ENCODE data around the gene RNF17. TPM values are rescaled to one million over a fixed set of nuclear protein-coding genes. Genes with fewer than 3 reads are reported as not detected.
"Not testable (repeated sequence)": the region's sequence is repeated elsewhere in the genome, so short reads cannot be mapped to it uniquely, and the experiment has no call there.

RNF17 gene
- total and polyA plus RNA-seq, 2 donors (not counting 1 experiment from before 2014, with no cell fraction given), result not detected

DNA sequence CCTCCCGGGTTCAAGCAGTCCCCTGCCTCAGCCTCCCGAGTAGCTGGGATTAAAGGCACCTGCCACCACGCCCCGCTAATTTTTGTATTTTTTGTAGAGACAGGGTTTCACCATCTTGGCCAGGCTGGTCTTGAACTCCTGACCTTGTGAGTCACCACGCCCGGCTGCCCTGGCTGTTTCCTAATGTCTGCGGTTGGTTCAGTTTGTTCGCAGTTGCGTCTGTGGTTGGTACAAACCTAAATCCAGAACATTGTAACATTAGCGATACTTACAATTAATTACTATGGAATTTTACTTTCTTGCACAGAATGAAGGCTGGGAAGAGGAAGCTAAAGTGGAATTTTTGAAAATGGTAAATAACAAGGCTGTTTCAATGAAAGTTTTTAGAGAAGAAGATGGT, 38.1 kb downstream of the RNF17 start:
- no peaks in the 10 kb centered on the region for H3K9me3 ChIP-seq (ENCODE audit: control insufficient read depth, insufficient read depth, low read depth, low read length)
- H3K79me2 ChIP-seq (ENCODE audit: control insufficient read depth, insufficient read depth, low read length), result no peaks in the 10 kb centered on the region
- no peak overlapping the region for H3K4me3 ChIP-seq (replicated peaks in 1 of 4; ENCODE audit: control extremely low read depth in 1 of 4, insufficient read depth in 1 of 4, low read depth in 3 of 4, low read length in 4 of 4)
- no peaks in the 10 kb centered on the region for H4K20me1 ChIP-seq (ENCODE audit: control insufficient read depth, extremely low read depth, insufficient read depth, low read length)
- peak; percentile 4 to 20 for DNase-seq (ENCODE audit: low read depth in 2 of 2)
- H3K27ac ChIP-seq (ENCODE audit: insufficient read depth, low read length), result no peak overlapping the region
- no peak overlapping the region for H2AFZ ChIP-seq (ENCODE audit: low read length)
- no peak overlapping the region for H3K4me2 ChIP-seq (ENCODE audit: extremely low read depth, insufficient read depth, low read length)
- peaks cover 2% of the 10 kb centered on the region for H3K27me3 ChIP-seq (ENCODE audit: control insufficient read depth, insufficient read depth, low read length)
- no peak overlapping the region for H3K9ac ChIP-seq (ENCODE audit: insufficient read depth, low read length)
- no peaks in the 10 kb centered on the region for H3K4me1 ChIP-seq (ENCODE audit: control insufficient read depth, extremely low read depth, insufficient read depth, low read length)
- TF ChIP-seq EZH2 (IDR thresholded peaks at IDR 0.05; ENCODE audit: low read length, missing control alignments), result no peak
- TF ChIP-seq, protein P1, sequence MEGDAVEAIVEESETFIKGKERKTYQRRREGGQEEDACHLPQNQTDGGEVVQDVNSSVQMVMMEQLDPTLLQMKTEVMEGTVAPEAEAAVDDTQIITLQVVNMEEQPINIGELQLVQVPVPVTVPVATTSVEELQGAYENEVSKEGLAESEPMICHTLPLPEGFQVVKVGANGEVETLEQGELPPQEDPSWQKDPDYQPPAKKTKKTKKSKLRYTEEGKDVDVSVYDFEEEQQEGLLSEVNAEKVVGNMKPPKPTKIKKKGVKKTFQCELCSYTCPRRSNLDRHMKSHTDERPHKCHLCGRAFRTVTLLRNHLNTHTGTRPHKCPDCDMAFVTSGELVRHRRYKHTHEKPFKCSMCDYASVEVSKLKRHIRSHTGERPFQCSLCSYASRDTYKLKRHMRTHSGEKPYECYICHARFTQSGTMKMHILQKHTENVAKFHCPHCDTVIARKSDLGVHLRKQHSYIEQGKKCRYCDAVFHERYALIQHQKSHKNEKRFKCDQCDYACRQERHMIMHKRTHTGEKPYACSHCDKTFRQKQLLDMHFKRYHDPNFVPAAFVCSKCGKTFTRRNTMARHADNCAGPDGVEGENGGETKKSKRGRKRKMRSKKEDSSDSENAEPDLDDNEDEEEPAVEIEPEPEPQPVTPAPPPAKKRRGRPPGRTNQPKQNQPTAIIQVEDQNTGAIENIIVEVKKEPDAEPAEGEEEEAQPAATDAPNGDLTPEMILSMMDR (conservative IDR thresholded peaks at IDR 0.05 in 1 of 2, IDR thresholded peaks at IDR 0.05 in 1 of 2; ENCODE audit: low read depth in 1 of 2, low read length in 2 of 2), result no peak
- H3K36me3 ChIP-seq (ENCODE audit: control insufficient read depth, insufficient read depth, low read length), result no peaks in the 10 kb centered on the region

DNA sequence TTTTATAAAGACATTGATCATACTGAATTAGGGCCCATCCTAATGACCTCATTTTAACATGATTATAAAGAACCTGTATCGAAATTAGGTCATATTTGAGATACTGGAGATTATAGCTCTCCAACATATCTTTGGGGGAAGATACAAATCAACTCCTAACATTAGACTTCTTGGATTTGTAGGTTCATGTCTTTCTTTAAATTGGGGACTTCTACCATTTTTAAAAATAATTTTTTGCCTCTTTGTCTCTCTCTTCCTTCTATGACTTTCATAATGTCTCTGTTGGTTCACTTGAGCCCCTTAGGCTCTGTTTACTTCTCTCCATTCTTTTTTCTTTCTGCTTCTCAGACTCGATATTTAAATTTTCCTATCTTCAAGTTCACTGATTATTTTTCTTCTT, 57.2 kb downstream of the RNF17 start:
- no peaks in the 10 kb centered on the region for H3K9me3 ChIP-seq (ENCODE audit: control insufficient read depth, insufficient read depth, low read depth, low read length)
- no peak overlapping the region for H3K9ac ChIP-seq (ENCODE audit: insufficient read depth, low read length)

DNA sequence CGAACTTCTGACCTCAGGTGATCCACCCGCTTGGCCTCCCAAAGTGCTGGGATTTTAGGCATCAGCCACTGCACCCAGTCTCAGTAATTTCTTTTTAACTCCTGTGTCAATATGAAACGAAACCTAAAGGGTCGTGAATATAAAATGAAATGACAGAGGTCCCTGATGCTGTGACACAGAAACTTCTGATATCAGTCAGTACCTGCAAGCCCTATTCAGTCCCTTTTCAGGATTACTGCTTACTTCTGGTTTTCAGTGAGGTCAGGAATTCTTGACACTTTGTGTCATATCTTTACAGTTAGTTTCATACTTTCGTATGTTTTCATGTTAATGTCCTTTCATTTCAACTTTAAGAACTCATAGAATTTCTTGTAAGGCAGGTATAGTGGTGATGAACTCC, 58.7 kb downstream of the RNF17 start:
- no peaks in the 10 kb centered on the region for H3K27me3 ChIP-seq (ENCODE audit: control insufficient read depth, insufficient read depth, low read length)
- H3K27ac ChIP-seq (ENCODE audit: insufficient read depth, low read length), result no peak overlapping the region
- H3K4me3 ChIP-seq (replicated peaks in 1 of 4; ENCODE audit: control extremely low read depth in 1 of 4, insufficient read depth in 1 of 4, low read depth in 3 of 4, low read length in 4 of 4), result no peak overlapping the region
- no peak overlapping the region for H2AFZ ChIP-seq (ENCODE audit: low read length)
- no peak overlapping the region for H3K4me2 ChIP-seq (ENCODE audit: extremely low read depth, insufficient read depth, low read length)
- no peak overlapping the region for H3K9ac ChIP-seq (ENCODE audit: insufficient read depth, low read length)
- DNase-seq (ENCODE audit: low read depth in 2 of 2), result no peak
- no peaks in the 10 kb centered on the region for H3K79me2 ChIP-seq (ENCODE audit: control insufficient read depth, insufficient read depth, low read length)
- H3K4me1 ChIP-seq (ENCODE audit: control insufficient read depth, extremely low read depth, insufficient read depth, low read length), result no peaks in the 10 kb centered on the region
- H4K20me1 ChIP-seq (ENCODE audit: control insufficient read depth, extremely low read depth, insufficient read depth, low read length), result no peaks in the 10 kb centered on the region
- no peak for TF ChIP-seq EZH2 (IDR thresholded peaks at IDR 0.05; ENCODE audit: low read length, missing control alignments)
- TF ChIP-seq, protein P1 (conservative IDR thresholded peaks at IDR 0.05 in 1 of 2, IDR thresholded peaks at IDR 0.05 in 1 of 2; ENCODE audit: low read depth in 1 of 2, low read length in 2 of 2), result no peak
- H3K9me3 ChIP-seq (ENCODE audit: control insufficient read depth, insufficient read depth, low read depth, low read length), result no peaks in the 10 kb centered on the region
- no peaks in the 10 kb centered on the region for H3K36me3 ChIP-seq (ENCODE audit: control insufficient read depth, insufficient read depth, low read length)

More for the DNA sequence above, 57.2 kb downstream of the RNF17 start:
- no peak overlapping the region for H3K27ac ChIP-seq (ENCODE audit: insufficient read depth, low read length)
- no peaks in the 10 kb centered on the region for H3K27me3 ChIP-seq (ENCODE audit: control insufficient read depth, insufficient read depth, low read length)
- no peaks in the 10 kb centered on the region for H3K79me2 ChIP-seq (ENCODE audit: control insufficient read depth, insufficient read depth, low read length)
- H3K4me2 ChIP-seq (ENCODE audit: extremely low read depth, insufficient read depth, low read length), result no peak overlapping the region
- TF ChIP-seq, protein P1 (conservative IDR thresholded peaks at IDR 0.05 in 1 of 2, IDR thresholded peaks at IDR 0.05 in 1 of 2; ENCODE audit: low read depth in 1 of 2, low read length in 2 of 2), result no peak
- no peak for TF ChIP-seq EZH2 (IDR thresholded peaks at IDR 0.05; ENCODE audit: low read length, missing control alignments)
- H4K20me1 ChIP-seq (ENCODE audit: control insufficient read depth, extremely low read depth, insufficient read depth, low read length), result no peaks in the 10 kb centered on the region
- no peaks in the 10 kb centered on the region for H3K36me3 ChIP-seq (ENCODE audit: control insufficient read depth, insufficient read depth, low read length)
- no peak for DNase-seq (ENCODE audit: low read depth in 2 of 2)
- no peaks in the 10 kb centered on the region for H3K4me1 ChIP-seq (ENCODE audit: control insufficient read depth, extremely low read depth, insufficient read depth, low read length)
- no peak overlapping the region for H2AFZ ChIP-seq (ENCODE audit: low read length)
- H3K4me3 ChIP-seq (replicated peaks in 1 of 4; ENCODE audit: control extremely low read depth in 1 of 4, insufficient read depth in 1 of 4, low read depth in 3 of 4, low read length in 4 of 4), result no peak overlapping the region

DNA sequence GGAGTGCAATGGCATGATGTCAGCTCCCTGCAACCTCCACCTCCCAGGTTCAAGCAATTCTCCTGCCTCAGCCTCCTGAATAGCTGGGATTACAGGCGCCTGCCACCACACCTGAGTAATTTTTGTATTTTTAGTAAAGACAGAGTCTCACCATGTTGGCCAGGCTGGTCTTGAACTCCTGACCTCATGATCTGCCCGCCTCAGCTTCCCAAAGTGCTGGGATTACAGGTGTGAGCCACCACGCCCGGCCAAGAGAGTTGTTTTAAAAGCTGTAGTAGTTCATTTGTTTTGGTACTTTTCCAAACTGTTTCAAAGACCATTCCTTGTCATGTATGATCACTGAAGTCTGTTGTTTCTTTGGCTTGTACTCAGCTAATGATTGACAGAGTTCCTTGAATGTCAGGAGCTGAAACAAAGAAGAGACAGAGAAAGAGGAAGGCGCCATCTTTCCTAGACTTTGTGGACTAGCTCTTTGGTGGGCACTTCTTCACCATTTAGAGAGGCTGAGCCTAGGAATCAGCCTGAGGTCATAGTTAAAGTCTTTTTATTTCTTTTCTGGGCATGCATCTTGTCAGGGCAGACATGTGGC, 59.2 kb downstream of the RNF17 start:
- not testable (repeated sequence) for H3K9ac ChIP-seq (ENCODE audit: insufficient read depth, low read length); H3K79me2 ChIP-seq (ENCODE audit: control insufficient read depth, insufficient read depth, low read length); H3K36me3 ChIP-seq (ENCODE audit: control insufficient read depth, insufficient read depth, low read length); H3K4me2 ChIP-seq (ENCODE audit: extremely low read depth, insufficient read depth, low read length); H3K4me1 ChIP-seq (ENCODE audit: control insufficient read depth, extremely low read depth, insufficient read depth, low read length); H2AFZ ChIP-seq (ENCODE audit: low read length); DNase-seq (ENCODE audit: low read depth in 2 of 2); H3K27ac ChIP-seq (ENCODE audit: insufficient read depth, low read length); H3K27me3 ChIP-seq (ENCODE audit: control insufficient read depth, insufficient read depth, low read length); H3K4me3 ChIP-seq (replicated peaks in 1 of 4; ENCODE audit: control extremely low read depth in 1 of 4, insufficient read depth in 1 of 4, low read depth in 3 of 4, low read length in 4 of 4); H3K9me3 ChIP-seq (ENCODE audit: control insufficient read depth, insufficient read depth, low read depth, low read length); H4K20me1 ChIP-seq (ENCODE audit: control insufficient read depth, extremely low read depth, insufficient read depth, low read length)
